Liver (tissue), 9 donors: ENCODE data around the gene NUDT1. TPM values are rescaled to one million over a fixed set of nuclear protein-coding genes. Genes with fewer than 3 reads are reported as not detected.

Source experiments
- DNase-seq: peaks from one replicate; pipeline ENCODE4 v3.0.0-alpha.2; 2017; ENCODE audit warnings: low spot score
- H3K27ac ChIP-seq, 2 donors: one replicate each; pipeline ENCODE4 v1.7.0; 2013; ENCODE audit warnings: inconsistent platforms in 2 of 2, low read length in 2 of 2, control low read depth in 1 of 2, low read depth in 1 of 2, mild to moderate bottlenecking in 1 of 2
- H3K27me3 ChIP-seq, 4 donors: one replicate each; pipeline versions ENCODE4 v1.6.1 to v1.7.0; 2013; ENCODE audit warnings: low read length in 3 of 4, inconsistent platforms in 1 of 4, mild to moderate bottlenecking in 1 of 4, moderate library complexity in 1 of 4; ENCODE audit not compliant: control insufficient read depth in 4 of 4, insufficient read depth in 4 of 4
- H3K36me3 ChIP-seq, 4 donors: one replicate each; pipeline versions ENCODE4 v1.6.1 to v1.7.0; 2013; ENCODE audit warnings: low read length in 3 of 4, mild to moderate bottlenecking in 3 of 4, low read depth in 1 of 4, moderate library complexity in 1 of 4; ENCODE audit not compliant: control insufficient read depth in 4 of 4, insufficient read depth in 3 of 4
- H3K4me1 ChIP-seq, 4 donors: one replicate each; pipeline versions ENCODE4 v1.6.1 to v1.7.0; 2013; ENCODE audit warnings: low read length in 3 of 4, mild to moderate bottlenecking in 3 of 4, moderate library complexity in 1 of 4; ENCODE audit not compliant: control insufficient read depth in 4 of 4, insufficient read depth in 4 of 4
- H3K4me3 ChIP-seq, 3 donors: one replicate each; pipeline versions ENCODE4 v1.6.1 to v1.7.0; 2013; ENCODE audit warnings: low read length in 3 of 3, control low read depth in 1 of 3, low read depth in 1 of 3, mild to moderate bottlenecking in 1 of 3
- H3K9ac ChIP-seq, 2 donors: one replicate each; pipeline ENCODE4 v1.7.0; 2013; ENCODE audit warnings: low read length in 2 of 2, mild to moderate bottlenecking in 2 of 2, moderate library complexity in 2 of 2, control low read depth in 1 of 2, low read depth in 1 of 2
- H3K9me3 ChIP-seq, 4 donors: one replicate each; pipeline versions ENCODE4 v1.6.1 to v1.7.0; 2013; ENCODE audit warnings: low read length in 3 of 4; ENCODE audit not compliant: control insufficient read depth in 4 of 4
- ATF3 ChIP-seq: IDR thresholded peaks from 2 replicates; pipeline ENCODE4 v1.6.1; 2016; ENCODE audit warnings: antibody characterized with exemption
- CTCF ChIP-seq: fragments of 150-350 bp; IDR thresholded peaks from 2 replicates; pipeline ENCODE4 v1.5.1; 2017; ENCODE audit warnings: improper control_type of control experiment, low read depth, low read length; ENCODE audit not compliant: missing input control
- EGR1 ChIP-seq, 2 donors: IDR thresholded peaks; 2 replicates each; pipeline ENCODE4 v1.6.1; 2016 to 2018; ENCODE audit warnings: antibody characterized with exemption in 2 of 2, low read depth in 2 of 2
- FOXA1 ChIP-seq: IDR thresholded peaks from 2 replicates; pipeline ENCODE4 v1.6.1; 2016; ENCODE audit warnings: antibody characterized with exemption
- FOXA2 ChIP-seq: IDR thresholded peaks from 2 replicates; pipeline ENCODE4 v1.6.1; 2016; ENCODE audit warnings: antibody characterized with exemption
- GABPA ChIP-seq, 2 donors: IDR thresholded peaks in 1 of 2; conservative IDR thresholded peaks in 1 of 2; 2 replicates each; pipeline ENCODE4 v1.6.1; 2016; ENCODE audit warnings: antibody characterized with exemption in 2 of 2, mild to moderate bottlenecking in 1 of 2, moderate library complexity in 1 of 2
- HNF4A ChIP-seq, 2 donors: conservative IDR thresholded peaks; 2 replicates each; pipeline ENCODE4 v1.6.1; 2016; ENCODE audit warnings: antibody characterized with exemption in 2 of 2, mild to moderate bottlenecking in 2 of 2
- HNF4G ChIP-seq: IDR thresholded peaks from 2 replicates; pipeline ENCODE4 v1.6.1; 2016; ENCODE audit warnings: antibody characterized with exemption
- JUND ChIP-seq, 2 donors: IDR thresholded peaks; 2 replicates each; pipeline ENCODE4 v1.6.1; 2016; ENCODE audit warnings: antibody characterized with exemption in 2 of 2
- NR2F2 ChIP-seq: IDR thresholded peaks from 2 replicates; pipeline ENCODE4 v1.6.1; 2016; ENCODE audit warnings: antibody characterized with exemption
- RAD21 ChIP-seq, 2 donors: IDR thresholded peaks; 2 replicates each; pipeline ENCODE4 v1.6.1; 2016; ENCODE audit warnings: antibody characterized with exemption in 2 of 2, mild to moderate bottlenecking in 2 of 2
- REST ChIP-seq: IDR thresholded peaks from 2 replicates; pipeline ENCODE4 v1.6.1; 2016; ENCODE audit warnings: antibody characterized with exemption, mild to moderate bottlenecking
- RXRA ChIP-seq, 2 donors: IDR thresholded peaks; 2 replicates each; pipeline ENCODE4 v1.6.1; 2017 to 2018; ENCODE audit warnings: antibody characterized with exemption in 2 of 2, mild to moderate bottlenecking in 1 of 2
- SP1 ChIP-seq: IDR thresholded peaks from 2 replicates; pipeline ENCODE4 v1.6.1; 2018; ENCODE audit warnings: antibody characterized with exemption, mild to moderate bottlenecking
- TAF1 ChIP-seq: conservative IDR thresholded peaks from 2 replicates; pipeline ENCODE4 v1.6.1; 2016; ENCODE audit warnings: antibody characterized with exemption, mild to moderate bottlenecking
- YY1 ChIP-seq: IDR thresholded peaks from 2 replicates; pipeline ENCODE4 v1.6.1; 2016; ENCODE audit warnings: antibody characterized with exemption, mild to moderate bottlenecking
- WGBS: extraction: QIAGEN DNeasy Blood & Tissue Kit; methylation state at CpG from one replicate; pipeline ENCODE4 v1.1.7; 2013; 5-methylcytosine and 5-hydroxymethylcytosine counted together
- polyA plus RNA-seq, 2 donors: library from polyadenylated mRNA; stranded (reverse) in 1 of 2; unstranded in 1 of 2; fragments of 200-250 nt in 1 of 2; fragments of >200 nt in 1 of 2; fragmentation: Nextera tagmentation in 1 of 2; extraction: Ambion mirVana in 1 of 2; gene quantifications; one replicate each; pipeline versions ENCODE4 v1.2.1 to v1.2.3, GENCODE V29; 2013 to 2015
- total RNA-seq, 2 donors: library from RNA; depleted of rRNA; stranded (reverse); fragments of >200 nt; gene quantifications; one replicate each; pipeline ENCODE4 v1.2.3, GENCODE V29; 2014
- TF ChIP-seq, protein P1 (sequence below): IDR thresholded peaks from 2 replicates; pipeline ENCODE4 v1.6.1; 2016; ENCODE audit warnings: antibody characterized with exemption
- TF ChIP-seq, protein P2 (sequence below): IDR thresholded peaks from 2 replicates; pipeline ENCODE4 v1.6.1; 2016; ENCODE audit warnings: antibody characterized with exemption
- donor health status: healthy.
- donor health status: healthy.
- donor health status: healthy.
- donor health status: healthy.
- donor health status: healthy.

The NUDT1 gene
- total and polyA plus RNA-seq, 4 donors: 1.0 to 22.3 (median 3.1) TPM

- Histone ChIP-seq H3K27me3 (no peaks in the 10 kb centered on the region), H3K27ac (no peak overlapping the region), H3K9me3 (no peaks in the 10 kb centered on the region), H3K9ac (no peak overlapping the region), H3K4me1 (no peaks in the 10 kb centered on the region), H3K36me3 (peaks cover 2 to 43% (median 9%) of the 10 kb centered on the region in 4 donors), H3K4me3 (no peak overlapping the region)
- WGBS: 92% methylated on average over 4 of the region's 4 CpGs
- no peak for DNase-seq
- TF ChIP-seq TAF1 (no peak), HNF4A (conservative IDR thresholded peaks at IDR 0.05) (no peak), ATF3 (no peak), CTCF (no peak), YY1 (no peak), FOXA2 (no peak), RAD21 (IDR thresholded peaks at IDR 0.05) (no peak), REST (no peak), SP1 (no peak)
These were observed 17.1 kb upstream of the NUDT1 start for GRCh38 chr7:2224934-2225333.

GRCh38 chr7:2225336-2225735 is 16.7 kb upstream of the NUDT1 start:
- Histone ChIP-seq H3K27ac (no peak overlapping the region), H3K9ac (no peak overlapping the region), H3K4me1 (no peaks in the 10 kb centered on the region), H3K4me3 (no peak overlapping the region), H3K27me3 (no peaks in the 10 kb centered on the region), H3K36me3 (peaks cover 2 to 43% (median 9%) of the 10 kb centered on the region in 4 donors), H3K9me3 (no peaks in the 10 kb centered on the region)
- WGBS: 97% methylated on average over 14 of the region's 14 CpGs
- TF ChIP-seq GABPA (IDR thresholded peaks at IDR 0.05 in 1 of 2, conservative IDR thresholded peaks at IDR 0.05 in 1 of 2): no peak
- TF ChIP-seq HNF4A (conservative IDR thresholded peaks at IDR 0.05): no peak
- TF ChIP-seq FOXA2: no peak
- TF ChIP-seq EGR1 (IDR thresholded peaks at IDR 0.05; ENCODE audit: low read depth in 2 of 2): no peak
- no peak for TF ChIP-seq CTCF
- no peak for TF ChIP-seq YY1
- TF ChIP-seq HNF4G: no peak
- TF ChIP-seq, protein P1, sequence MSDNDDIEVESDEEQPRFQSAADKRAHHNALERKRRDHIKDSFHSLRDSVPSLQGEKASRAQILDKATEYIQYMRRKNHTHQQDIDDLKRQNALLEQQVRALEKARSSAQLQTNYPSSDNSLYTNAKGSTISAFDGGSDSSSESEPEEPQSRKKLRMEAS: no peak
- no peak for TF ChIP-seq RAD21 (IDR thresholded peaks at IDR 0.05)
- no peak for TF ChIP-seq FOXA1
- TF ChIP-seq JUND (IDR thresholded peaks at IDR 0.05): no peak
- no peak for TF ChIP-seq NR2F2
- no peak for TF ChIP-seq REST
- TF ChIP-seq SP1: no peak
- no peak for TF ChIP-seq TAF1
- TF ChIP-seq ATF3: no peak
- no peak for TF ChIP-seq RXRA (IDR thresholded peaks at IDR 0.05)
- TF ChIP-seq, protein P2, sequence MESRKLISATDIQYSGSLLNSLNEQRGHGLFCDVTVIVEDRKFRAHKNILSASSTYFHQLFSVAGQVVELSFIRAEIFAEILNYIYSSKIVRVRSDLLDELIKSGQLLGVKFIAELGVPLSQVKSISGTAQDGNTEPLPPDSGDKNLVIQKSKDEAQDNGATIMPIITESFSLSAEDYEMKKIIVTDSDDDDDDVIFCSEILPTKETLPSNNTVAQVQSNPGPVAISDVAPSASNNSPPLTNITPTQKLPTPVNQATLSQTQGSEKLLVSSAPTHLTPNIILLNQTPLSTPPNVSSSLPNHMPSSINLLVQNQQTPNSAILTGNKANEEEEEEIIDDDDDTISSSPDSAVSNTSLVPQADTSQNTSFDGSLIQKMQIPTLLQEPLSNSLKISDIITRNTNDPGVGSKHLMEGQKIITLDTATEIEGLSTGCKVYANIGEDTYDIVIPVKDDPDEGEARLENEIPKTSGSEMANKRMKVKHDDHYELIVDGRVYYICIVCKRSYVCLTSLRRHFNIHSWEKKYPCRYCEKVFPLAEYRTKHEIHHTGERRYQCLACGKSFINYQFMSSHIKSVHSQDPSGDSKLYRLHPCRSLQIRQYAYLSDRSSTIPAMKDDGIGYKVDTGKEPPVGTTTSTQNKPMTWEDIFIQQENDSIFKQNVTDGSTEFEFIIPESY: no peak
- no peak for DNase-seq
